KOPT-K1 (cell line): Measurements from ENCODE around the gene OMP.

Experiments used
- H3K27ac ChIP-seq: fragments of 200-600 bp; sonication (generic); 2 replicates; pipeline ENCODE4 v1.5.1; 2016; ENCODE audit warnings: antibody characterized with exemption, mild to moderate bottlenecking, low read depth, low read length; ENCODE audit not compliant: poor library complexity, severe bottlenecking
- H3K36me3 ChIP-seq: fragments of 200-600 bp; sonication (generic); 2 replicates; pipeline ENCODE4 v1.5.1; 2017; ENCODE audit warnings: antibody characterized with exemption, mild to moderate bottlenecking, low read length, moderate library complexity; ENCODE audit not compliant: insufficient read depth
- H3K9me3 ChIP-seq: fragments of 200-600 bp; sonication (generic); 2 replicates; pipeline ENCODE4 v1.5.1; 2017; ENCODE audit warnings: antibody characterized with exemption, low read length, mild to moderate bottlenecking; ENCODE audit not compliant: insufficient read depth, poor library complexity, severe bottlenecking

The OMP gene

DNA sequence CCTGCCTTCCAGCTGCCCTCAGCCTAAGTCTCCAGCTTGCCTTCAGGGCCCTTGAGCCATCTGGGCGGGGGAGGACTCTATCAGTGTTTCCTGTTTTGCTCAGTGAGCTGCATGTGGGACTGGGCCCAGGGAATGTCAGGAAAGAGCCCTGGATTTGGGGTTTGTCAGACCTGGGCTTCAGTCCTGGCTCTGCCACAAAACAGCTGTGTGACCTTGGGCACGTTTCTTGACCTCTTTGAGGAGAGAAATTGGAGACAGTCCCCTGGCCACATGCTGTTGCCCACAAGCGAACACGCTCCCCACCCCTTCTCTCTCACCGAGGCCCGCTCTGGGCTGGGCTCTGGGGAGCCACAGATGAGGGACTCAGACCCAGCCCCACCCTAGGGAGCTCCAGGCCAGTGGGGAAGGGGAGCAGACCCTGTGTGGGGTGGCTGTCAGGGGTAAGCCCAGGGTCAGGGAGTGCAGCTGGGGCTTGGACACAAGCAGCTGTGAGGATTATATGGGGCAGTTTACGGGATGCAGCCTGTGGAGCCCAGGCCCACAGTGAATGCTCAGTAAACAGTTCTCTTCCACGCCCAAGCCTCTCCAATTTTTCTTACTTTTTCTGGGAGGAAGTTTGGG lies 37.7 kb downstream of the OMP start:
- H3K9me3 ChIP-seq = no peaks in the 10 kb centered on the region

DNA sequence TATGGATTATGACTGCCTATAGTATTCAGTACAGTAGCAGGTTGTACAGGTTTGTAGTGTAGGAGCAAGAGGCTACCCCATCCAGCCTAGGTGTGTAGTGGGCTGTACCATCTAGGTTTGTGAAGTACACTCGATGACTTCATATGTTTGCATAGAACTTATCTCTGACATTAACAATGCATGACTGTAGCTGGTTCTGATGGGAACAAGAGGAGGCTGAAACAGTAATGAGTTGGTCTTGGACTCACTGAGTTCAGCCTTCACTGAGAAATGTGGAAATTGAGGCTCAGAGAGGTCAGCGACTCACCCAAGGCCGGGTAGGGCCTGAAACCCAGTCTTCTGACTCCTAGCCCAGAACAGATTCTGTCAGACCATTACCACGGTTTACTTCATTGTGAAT lies 38.4 kb downstream of the OMP start:
- H3K27ac ChIP-seq = no peak overlapping the region
- no peaks in the 10 kb centered on the region for H3K9me3 ChIP-seq
- no peaks in the 10 kb centered on the region for H3K36me3 ChIP-seq

More for the DNA sequence above, 37.7 kb downstream of the OMP start:
- no peaks in the 10 kb centered on the region for H3K36me3 ChIP-seq
- no peak overlapping the region for H3K27ac ChIP-seq

GRCh38 chr11:77141475-77141874 lies 38.8 kb downstream of the OMP start:
- no peaks in the 10 kb centered on the region for H3K36me3 ChIP-seq
- H3K27ac ChIP-seq = no peak overlapping the region
- H3K9me3 ChIP-seq = no peaks in the 10 kb centered on the region

- Histone ChIP-seq H3K27ac (no peak overlapping the region), H3K36me3 (no peaks in the 10 kb centered on the region), H3K9me3 (no peaks in the 10 kb centered on the region)
Measured at GRCh38 chr11:77142091-77142975, 39.7 kb downstream of the OMP start.

DNA sequence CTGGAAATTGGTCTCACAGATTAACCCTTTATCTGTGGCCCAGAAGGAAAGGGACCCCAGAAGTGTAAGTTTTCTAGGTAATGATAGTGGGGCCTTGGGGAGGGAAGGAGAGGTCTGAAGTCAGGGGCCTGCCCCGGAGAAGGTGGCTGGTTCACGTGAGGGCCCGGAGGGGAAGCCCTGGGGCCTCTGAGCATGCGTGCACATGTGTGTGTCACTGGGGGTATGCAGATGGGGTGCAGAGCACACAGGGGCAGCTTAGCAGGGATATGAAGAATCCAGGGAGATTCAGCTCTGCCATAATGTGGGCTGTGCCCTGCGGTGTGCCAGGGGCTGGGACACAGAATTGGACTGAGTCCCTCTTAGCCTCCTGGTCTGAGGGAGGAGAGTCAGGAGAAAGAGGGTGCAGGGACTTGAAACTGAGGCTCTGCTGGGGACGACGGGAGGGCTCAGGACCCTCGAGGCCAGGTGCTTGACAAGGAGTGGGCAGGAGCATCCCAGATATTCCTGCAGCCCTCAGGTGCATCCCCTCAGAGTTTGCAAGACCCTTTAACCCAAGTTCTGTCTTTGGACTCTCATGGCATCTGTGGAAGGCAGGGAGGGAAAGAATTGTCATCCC lies 40.9 kb downstream of the OMP start:
- no peaks in the 10 kb centered on the region for H3K36me3 ChIP-seq
- no peak overlapping the region for H3K27ac ChIP-seq
- no peaks in the 10 kb centered on the region for H3K9me3 ChIP-seq

DNA sequence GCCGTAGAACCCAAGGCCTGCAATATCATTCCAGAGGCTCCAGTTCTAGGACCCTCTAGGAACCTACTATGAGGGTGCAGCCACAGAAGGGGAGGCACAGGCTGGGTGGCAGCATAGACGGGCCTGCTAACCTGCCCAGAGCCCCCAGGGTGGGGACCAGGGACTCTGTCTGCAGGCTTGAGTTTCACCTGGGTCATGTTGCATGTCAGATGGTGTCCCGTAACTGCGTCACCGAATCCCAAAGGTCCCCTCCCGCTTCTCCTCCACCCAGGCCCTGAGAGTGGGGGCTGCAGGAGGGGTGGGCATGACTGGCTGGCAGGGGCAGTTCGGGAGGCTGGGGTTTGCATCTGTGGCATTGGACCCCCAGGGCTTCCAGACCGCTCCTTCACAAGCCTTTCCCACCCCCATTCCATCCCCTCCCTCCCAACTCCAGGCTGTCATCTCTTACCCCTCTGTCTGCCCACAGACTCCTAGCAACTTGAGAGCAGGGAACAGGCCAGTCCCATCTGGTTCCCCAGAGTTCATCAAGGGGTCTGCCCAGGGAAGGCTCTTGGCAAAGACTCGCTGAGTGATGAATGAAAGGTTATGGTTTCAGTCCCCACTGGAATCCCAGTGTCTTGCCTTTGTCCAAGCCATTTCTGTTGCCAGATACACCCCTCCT lies 41.7 kb downstream of the OMP start:
- no peak overlapping the region for H3K27ac ChIP-seq
- H3K36me3 ChIP-seq = no peaks in the 10 kb centered on the region
- H3K9me3 ChIP-seq = no peaks in the 10 kb centered on the region

DNA sequence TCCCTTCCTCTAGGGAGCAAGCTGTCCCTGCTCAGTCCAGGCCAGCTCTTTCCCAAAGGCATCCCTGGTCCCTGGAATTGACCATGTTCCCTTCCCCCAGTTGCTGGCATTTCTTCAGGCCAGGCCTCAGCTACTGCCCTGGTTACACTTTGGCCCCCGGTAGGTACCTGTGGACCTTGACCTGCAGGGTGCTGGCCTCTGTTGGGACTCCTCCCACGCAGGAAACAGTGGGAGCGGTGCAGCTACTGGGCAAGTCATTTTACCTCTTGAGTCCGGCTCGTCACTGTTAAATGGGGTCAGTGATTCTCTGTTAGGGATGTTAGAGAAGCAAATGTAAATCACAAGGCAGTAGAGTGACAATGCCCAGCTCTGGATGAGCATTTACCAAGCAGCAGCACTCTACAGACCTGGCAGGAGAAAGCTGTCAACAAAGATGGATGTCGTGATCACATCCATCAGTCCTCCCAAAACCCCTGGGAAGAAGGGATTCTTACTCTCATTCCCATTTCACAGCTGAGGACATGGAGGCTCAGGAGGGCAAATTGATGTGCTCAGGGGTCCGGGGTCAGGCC lies 42.3 kb downstream of the OMP start:
- Histone ChIP-seq H3K36me3 (no peaks in the 10 kb centered on the region), H3K9me3 (no peaks in the 10 kb centered on the region), H3K27ac (no peak overlapping the region)

DNA sequence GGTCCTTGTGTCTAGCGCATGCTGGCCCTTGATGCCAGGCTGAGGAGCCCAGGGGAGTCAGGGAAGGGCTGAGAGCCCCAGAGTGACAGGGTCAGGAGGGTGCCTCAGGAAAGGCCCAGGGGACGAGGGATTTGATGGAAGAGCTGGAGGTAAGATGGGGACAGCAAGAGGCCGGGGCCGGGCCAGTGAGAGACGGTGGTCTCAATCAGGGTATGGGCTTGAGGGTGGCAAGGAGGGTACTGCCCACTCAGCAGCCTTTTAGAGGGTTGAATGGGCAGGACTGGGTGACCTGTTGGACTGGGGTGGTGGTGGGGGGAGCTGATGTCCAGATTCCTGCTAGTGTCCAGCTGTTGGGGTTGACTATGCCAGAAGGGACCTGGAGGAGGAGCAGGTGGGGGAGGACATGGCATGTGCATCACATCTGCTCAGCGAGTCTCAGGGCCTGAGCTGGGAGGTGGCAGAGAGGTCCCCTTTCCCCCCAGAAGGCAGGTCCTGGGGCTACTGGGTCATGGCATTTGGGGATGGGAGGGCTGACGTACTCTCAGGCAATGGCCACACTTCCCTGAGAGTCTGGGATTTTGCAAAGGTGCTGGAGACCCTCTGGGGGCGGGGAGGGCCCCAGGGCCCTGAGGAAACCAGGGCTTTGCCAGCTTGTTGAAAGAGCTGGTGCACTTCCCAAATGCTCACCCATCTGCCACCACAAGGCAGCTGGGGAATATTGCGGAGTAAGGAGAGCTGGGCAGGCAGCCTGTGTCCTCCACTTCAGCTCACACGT lies 43.8 kb downstream of the OMP start:
- Histone ChIP-seq H3K36me3 (no peaks in the 10 kb centered on the region), H3K9me3 (no peaks in the 10 kb centered on the region), H3K27ac (no peak overlapping the region)

- Histone ChIP-seq H3K27ac (no peak overlapping the region), H3K9me3 (no peaks in the 10 kb centered on the region), H3K36me3 (no peaks in the 10 kb centered on the region)
Measured at GRCh38 chr11:77147036-77147315, 44.3 kb downstream of the OMP start.

- no peaks in the 10 kb centered on the region for H3K36me3 ChIP-seq
- no peak overlapping the region for H3K27ac ChIP-seq
- no peaks in the 10 kb centered on the region for H3K9me3 ChIP-seq
Measured at GRCh38 chr11:77147668-77148321, 45.2 kb downstream of the OMP start.

DNA sequence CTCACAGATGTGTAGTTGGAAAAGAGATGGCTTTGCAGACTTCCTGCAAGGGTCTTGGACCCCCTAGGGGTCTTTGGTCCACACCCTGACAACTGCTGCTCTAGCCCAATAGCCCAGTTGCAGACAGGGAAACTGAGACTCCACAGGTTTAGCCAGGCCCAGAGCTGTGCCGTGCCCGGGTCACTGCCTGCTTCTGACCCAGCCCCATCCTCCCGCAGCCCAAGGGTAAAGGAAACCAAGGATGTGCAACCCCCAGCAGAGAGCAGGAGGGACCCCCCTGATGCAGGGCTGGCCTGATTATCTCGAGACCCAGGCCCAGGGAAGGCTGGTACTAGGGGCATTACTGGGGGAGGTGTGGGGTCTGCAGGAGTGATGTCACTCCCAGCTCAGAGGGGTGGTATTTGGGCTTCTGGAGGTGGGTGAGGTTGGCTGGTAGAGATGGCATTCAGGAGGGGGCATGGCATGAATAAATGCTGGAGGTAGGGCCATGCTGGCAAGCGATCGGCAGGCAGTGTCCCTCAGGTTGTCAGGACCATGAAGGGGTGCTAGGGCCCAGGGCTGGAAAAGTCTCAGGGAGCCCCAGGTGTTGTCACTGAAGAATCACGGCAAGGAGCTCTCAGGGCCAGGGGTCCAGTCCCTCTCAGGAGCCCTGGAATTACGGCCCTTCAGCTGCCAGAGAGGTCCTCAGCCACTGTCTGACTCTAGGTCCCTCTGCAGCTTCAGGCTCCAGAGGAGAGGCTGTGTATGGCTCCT lies 46.5 kb downstream of the OMP start:
- Histone ChIP-seq H3K9me3 (no peaks in the 10 kb centered on the region), H3K36me3 (no peaks in the 10 kb centered on the region), H3K27ac (no peak overlapping the region)

- Histone ChIP-seq H3K36me3 (no peaks in the 10 kb centered on the region), H3K9me3 (no peaks in the 10 kb centered on the region), H3K27ac (no peak overlapping the region)
Measured at GRCh38 chr11:77149716-77150392, 47.2 kb downstream of the OMP start.

GRCh38 chr11:77150836-77151235 lies 48.2 kb downstream of the OMP start:
- Histone ChIP-seq H3K27ac (no peak overlapping the region), H3K36me3 (no peaks in the 10 kb centered on the region), H3K9me3 (no peaks in the 10 kb centered on the region)
